ENCODE data around the gene ZNF516. TPM values are rescaled to one million over a fixed set of nuclear protein-coding genes. Genes with fewer than 3 reads are reported as not detected.

The ZNF516 gene
- total and polyA plus RNA-seq, 10 of the 15 experiments (the other 5 are each of a cell fraction or from before 2014, with no cell fraction given): 2.0 to 32.0 (median 8.3) TPM

GRCh38 chr18:76506974-76507764 lies 12.1 kb upstream of the ZNF516 start:
- intact Hi-C loops (cut with micrococcal nuclease; ENCODE audit: unreplicated experiment): no loop called here
- Histone ChIP-seq H3K9ac (ENCODE audit: control insufficient read depth, insufficient read depth, low read length) (no peak overlapping the region), H3K9me3 (replicated peaks; ENCODE audit: control insufficient read depth, insufficient read depth, low read length) (no peaks in the 10 kb centered on the region), H3K27ac (ENCODE audit: control insufficient read depth, insufficient read depth) (no peak overlapping the region), H4K20me1 (ENCODE audit: control insufficient read depth, insufficient read depth) (no peaks in the 10 kb centered on the region), H3K27me3 (replicated peaks in 1 of 2; ENCODE audit: control insufficient read depth in 2 of 2, insufficient read depth in 2 of 2, low read length in 1 of 2) (no peaks in the 10 kb centered on the region; a peak in 1 of 4 replicates), H3K79me2 (ENCODE audit: control insufficient read depth, insufficient read depth, low read length) (no peaks in the 10 kb centered on the region), H3K4me2 (ENCODE audit: control insufficient read depth, insufficient read depth) (no peak overlapping the region), H3K36me3 (ENCODE audit: control insufficient read depth in 2 of 2, insufficient read depth in 2 of 2, low read length in 1 of 2) (no peaks in the 10 kb centered on the region), H3K4me1 (ENCODE audit: control insufficient read depth, insufficient read depth, low read length) (no peaks in the 10 kb centered on the region), H2AFZ (ENCODE audit: control insufficient read depth, low read depth, low read length) (no peak overlapping the region), H3K4me3 (no peak overlapping the region)
- in situ Hi-C loops (cut with MboI): no loop called here
- TF ChIP-seq MYC (IDR thresholded peaks at IDR 0.05; ENCODE audit: insufficient read depth, insufficient read length, insufficient replicate concordance, low read length, severe bottlenecking) (no peak), BCL3 (IDR thresholded peaks at IDR 0.05; ENCODE audit: borderline replicate concordance, insufficient read depth, low read depth, low read length, poor library complexity, severe bottlenecking) (no peak), MTA3 (IDR thresholded peaks at IDR 0.05; ENCODE audit: borderline replicate concordance, low read length) (no peak), RAD21 (IDR thresholded peaks at IDR 0.05; ENCODE audit: insufficient read depth, low read depth, low read length) (no peak), RUNX3 (IDR thresholded peaks at IDR 0.05; ENCODE audit: low read length) (no peak), YY1 (IDR thresholded peaks at IDR 0.05; ENCODE audit: low read depth, low read length) (no peak), IRF3 (IDR thresholded peaks at IDR 0.05) (no peak), BHLHE40 (IDR thresholded peaks at IDR 0.05; ENCODE audit: borderline replicate concordance in 1 of 2, low read depth in 2 of 2, low read length in 1 of 2) (no peak), PML (IDR thresholded peaks at IDR 0.05; ENCODE audit: low read length) (no peak), ZBTB11 (CRISPR knock-in tag; IDR thresholded peaks at IDR 0.05) (no peak), PBX3 (IDR thresholded peaks at IDR 0.05; ENCODE audit: insufficient replicate concordance, low read depth, low read length) (no peak), CBX3 (IDR thresholded peaks at IDR 0.05; ENCODE audit: borderline replicate concordance, low read depth) (no peak), GABPA (IDR thresholded peaks at IDR 0.05; ENCODE audit: low read depth) (no peak), IRF5 (IDR thresholded peaks at IDR 0.05; ENCODE audit: borderline replicate concordance) (no peak), CREB1 (IDR thresholded peaks at IDR 0.05; ENCODE audit: low read depth) (no peak)
- BruUV-seq (replicated peaks): no TSS peak
- FAIRE-seq (no peak), DNase-seq (ENCODE audit: low read depth, low spot score) (no peak), ATAC-seq (no peak)
- ChIA-PET CTCF (no interaction called here), SMC1A (ENCODE audit: uncharacterized antibody, unreplicated experiment) (no interaction called here), RAD21 (ENCODE audit: unreplicated experiment) (no interaction called here), POLR2A (no interaction called here)
- WGBS (ENCODE audit: insufficient coverage, insufficient replicate concordance, low lambda C conversion rate, missing lambda C conversion rate): 79% methylated on average over 21 of the region's 21 CpGs

Data from GM12878 (cell line).